Progenitor cell of endocrine pancreas (in vitro differentiated cells): ENCODE measurements around the gene FZR1. TPM values are rescaled to one million over a fixed set of nuclear protein-coding genes. Genes with fewer than 3 reads are reported as not detected.

Experiments used
- DNase-seq: peaks from one replicate; pipeline ENCODE4 v3.0.0; 2021; ENCODE audit warnings: low spot score; ENCODE audit not compliant: unreplicated experiment
- H3K27ac Mint-ChIP-seq: 2 replicates; pipeline ENCODE4 v1.8.0; 2021; ENCODE audit warnings: mild to moderate bottlenecking, moderate library complexity, mixed read lengths
- H3K27me3 Mint-ChIP-seq: 2 replicates; pipeline ENCODE4 v1.8.0; 2021; ENCODE audit warnings: mixed read lengths
- H3K36me3 Mint-ChIP-seq: 2 replicates; pipeline ENCODE4 v1.8.0; 2022; ENCODE audit warnings: mixed read lengths; ENCODE audit not compliant: insufficient read depth
- H3K4me1 Mint-ChIP-seq: 2 replicates; pipeline ENCODE4 v1.8.0; 2021; ENCODE audit warnings: low read depth, mixed read lengths
- H3K4me3 Mint-ChIP-seq: 2 replicates; pipeline ENCODE4 v1.8.0; 2021; ENCODE audit warnings: low read depth, mild to moderate bottlenecking, moderate library complexity, mixed read lengths
- H3K9me3 Mint-ChIP-seq: 2 replicates; pipeline ENCODE4 v1.8.0; 2021; ENCODE audit warnings: low read depth, mixed read lengths
- total RNA-seq: library from RNA; stranded (reverse); gene quantifications from 2 replicates; pipeline ENCODE4 v1.2.1, GENCODE V29; 2021
- TF ChIP-seq, protein P1 (sequence below): fragments of 200-600 bp; sonication (generic); IDR thresholded peaks from one replicate; pipeline ENCODE4 v1.5.0; 2021; ENCODE audit warnings: antibody characterized with exemption, mild to moderate bottlenecking; ENCODE audit not compliant: unreplicated experiment

FZR1 gene
- total RNA-seq, 1 donor from 2014 or later, result 70.5 TPM

DNA sequence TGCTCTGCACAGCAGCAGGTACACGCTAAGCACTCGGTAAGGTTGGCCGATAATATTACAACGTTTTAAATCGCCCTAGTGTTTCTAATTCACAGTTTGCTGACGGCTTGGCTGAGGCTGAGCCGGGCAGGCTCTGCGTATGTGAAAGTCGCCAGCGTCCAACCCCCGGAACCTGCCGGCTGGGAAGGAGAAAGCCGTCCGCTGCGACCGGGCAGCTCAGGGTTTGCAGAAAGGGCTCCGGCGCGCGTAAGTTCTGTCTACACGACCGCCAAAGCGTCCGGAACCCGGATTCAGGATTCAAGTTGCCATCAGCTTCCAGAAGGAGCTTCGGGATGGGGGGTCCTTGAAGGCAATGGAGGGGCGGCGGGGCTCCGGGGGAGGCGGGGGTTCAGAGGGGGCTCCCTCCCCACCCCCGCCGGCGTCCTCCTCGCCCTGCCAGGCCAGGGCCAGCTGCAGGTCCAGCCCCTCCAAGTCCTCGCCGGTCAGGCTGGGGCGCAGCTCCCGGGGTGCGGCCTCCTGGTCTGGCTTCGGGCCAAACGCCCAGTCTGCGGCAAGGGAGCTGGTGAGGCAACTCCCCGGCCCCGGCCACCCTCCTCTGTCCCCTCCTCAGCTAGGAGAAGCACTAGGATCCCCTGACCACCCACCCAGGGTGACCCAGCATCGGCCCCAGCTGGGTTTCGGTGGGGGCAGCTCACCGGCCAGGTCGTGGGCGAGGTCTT is 23.4 kb upstream of the FZR1 start:
- H3K9me3 Mint-ChIP-seq, result no peaks in the 10 kb centered on the region
- no peak overlapping the region for H3K4me3 Mint-ChIP-seq
- no peak for DNase-seq
- peaks cover 2% of the 10 kb centered on the region for H3K36me3 Mint-ChIP-seq
- H3K27ac Mint-ChIP-seq, result no peak overlapping the region
- H3K4me1 Mint-ChIP-seq, result peaks cover 4% of the 10 kb centered on the region
- peaks cover 6% of the 10 kb centered on the region for H3K27me3 Mint-ChIP-seq
- TF ChIP-seq, protein P1, sequence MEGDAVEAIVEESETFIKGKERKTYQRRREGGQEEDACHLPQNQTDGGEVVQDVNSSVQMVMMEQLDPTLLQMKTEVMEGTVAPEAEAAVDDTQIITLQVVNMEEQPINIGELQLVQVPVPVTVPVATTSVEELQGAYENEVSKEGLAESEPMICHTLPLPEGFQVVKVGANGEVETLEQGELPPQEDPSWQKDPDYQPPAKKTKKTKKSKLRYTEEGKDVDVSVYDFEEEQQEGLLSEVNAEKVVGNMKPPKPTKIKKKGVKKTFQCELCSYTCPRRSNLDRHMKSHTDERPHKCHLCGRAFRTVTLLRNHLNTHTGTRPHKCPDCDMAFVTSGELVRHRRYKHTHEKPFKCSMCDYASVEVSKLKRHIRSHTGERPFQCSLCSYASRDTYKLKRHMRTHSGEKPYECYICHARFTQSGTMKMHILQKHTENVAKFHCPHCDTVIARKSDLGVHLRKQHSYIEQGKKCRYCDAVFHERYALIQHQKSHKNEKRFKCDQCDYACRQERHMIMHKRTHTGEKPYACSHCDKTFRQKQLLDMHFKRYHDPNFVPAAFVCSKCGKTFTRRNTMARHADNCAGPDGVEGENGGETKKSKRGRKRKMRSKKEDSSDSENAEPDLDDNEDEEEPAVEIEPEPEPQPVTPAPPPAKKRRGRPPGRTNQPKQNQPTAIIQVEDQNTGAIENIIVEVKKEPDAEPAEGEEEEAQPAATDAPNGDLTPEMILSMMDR, result no peak

DNA sequence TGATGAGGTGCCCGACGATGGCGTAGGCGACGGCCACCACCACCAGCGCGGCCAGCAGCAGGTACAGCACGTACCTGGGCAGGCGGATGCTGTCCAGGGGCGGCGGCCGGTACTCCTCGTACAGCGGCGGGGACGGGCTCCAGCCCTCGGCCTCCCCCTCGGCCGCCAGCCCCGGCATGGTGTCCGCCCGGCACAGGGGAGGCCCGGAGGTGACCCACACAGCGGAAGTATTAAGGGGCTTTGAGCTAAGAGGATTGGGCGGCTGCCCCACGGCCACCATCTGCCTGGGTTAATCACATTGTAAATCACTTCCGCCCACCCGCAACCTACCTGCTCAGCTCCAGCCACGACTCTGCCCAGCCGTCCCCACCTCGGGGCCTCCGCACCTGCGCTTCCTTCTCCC is 22.9 kb upstream of the FZR1 start, which contains the start of gene SMIM44:
SMIM44 (minus strand) TSS at position 216 of the 403 bp plus-strand sequence; CDS start at position 178, 38 bp downstream.
- peaks cover 6% of the 10 kb centered on the region for H3K36me3 Mint-ChIP-seq
- no peaks in the 10 kb centered on the region for H3K9me3 Mint-ChIP-seq
- no peak for DNase-seq
- H3K27me3 Mint-ChIP-seq, result peaks cover 6% of the 10 kb centered on the region
- TF ChIP-seq, protein P1, result no peak
- H3K4me3 Mint-ChIP-seq, result no peak within 1 kb of the TSS
- no peak within 1 kb of the TSS for H3K27ac Mint-ChIP-seq
- peaks cover 4% of the 10 kb centered on the region for H3K4me1 Mint-ChIP-seq

DNA sequence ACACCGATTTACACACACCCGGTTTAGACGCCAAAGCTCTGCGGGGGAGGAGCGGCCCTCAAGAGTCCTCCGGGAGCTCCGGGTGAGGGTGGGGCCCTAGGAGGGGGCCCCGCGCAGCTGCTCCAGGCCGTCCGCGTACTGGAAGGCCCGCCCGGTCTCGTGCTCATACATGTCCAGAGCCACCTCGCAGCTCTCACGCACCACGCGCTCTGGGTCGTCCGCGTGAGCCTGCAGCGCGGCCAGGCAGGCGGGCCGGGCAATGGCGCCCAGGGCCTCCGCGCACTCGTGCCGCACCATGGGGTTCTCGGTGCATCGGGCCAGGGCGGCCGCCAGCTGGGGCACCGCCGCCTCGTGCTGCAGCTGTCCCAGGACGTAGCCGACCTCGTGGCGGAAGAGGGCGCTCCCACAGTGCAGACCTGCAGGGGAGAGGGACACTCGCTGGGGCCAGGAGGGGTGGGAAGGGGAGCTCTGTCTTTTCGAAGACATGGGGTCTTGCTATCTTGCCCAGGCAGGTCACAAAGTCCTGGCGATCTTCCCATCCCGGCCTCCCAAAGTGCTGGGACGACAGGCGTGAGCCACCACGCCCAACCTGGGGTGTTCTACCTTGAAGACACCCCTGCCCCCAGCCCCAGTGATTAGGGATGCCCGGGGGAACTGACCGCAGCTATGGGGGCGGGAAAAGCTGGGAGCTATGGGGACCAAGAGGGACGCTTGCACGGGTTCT is 14.6 kb upstream of the FZR1 start:
- no peak for DNase-seq
- Mint-ChIP-seq H3K27me3 (no peaks in the 10 kb centered on the region), H3K36me3 (peaks cover 13% of the 10 kb centered on the region), H3K9me3 (no peaks in the 10 kb centered on the region), H3K27ac (no peak overlapping the region), H3K4me1 (no peaks in the 10 kb centered on the region), H3K4me3 (no peak overlapping the region)
- TF ChIP-seq, protein P1, result no peak

DNA sequence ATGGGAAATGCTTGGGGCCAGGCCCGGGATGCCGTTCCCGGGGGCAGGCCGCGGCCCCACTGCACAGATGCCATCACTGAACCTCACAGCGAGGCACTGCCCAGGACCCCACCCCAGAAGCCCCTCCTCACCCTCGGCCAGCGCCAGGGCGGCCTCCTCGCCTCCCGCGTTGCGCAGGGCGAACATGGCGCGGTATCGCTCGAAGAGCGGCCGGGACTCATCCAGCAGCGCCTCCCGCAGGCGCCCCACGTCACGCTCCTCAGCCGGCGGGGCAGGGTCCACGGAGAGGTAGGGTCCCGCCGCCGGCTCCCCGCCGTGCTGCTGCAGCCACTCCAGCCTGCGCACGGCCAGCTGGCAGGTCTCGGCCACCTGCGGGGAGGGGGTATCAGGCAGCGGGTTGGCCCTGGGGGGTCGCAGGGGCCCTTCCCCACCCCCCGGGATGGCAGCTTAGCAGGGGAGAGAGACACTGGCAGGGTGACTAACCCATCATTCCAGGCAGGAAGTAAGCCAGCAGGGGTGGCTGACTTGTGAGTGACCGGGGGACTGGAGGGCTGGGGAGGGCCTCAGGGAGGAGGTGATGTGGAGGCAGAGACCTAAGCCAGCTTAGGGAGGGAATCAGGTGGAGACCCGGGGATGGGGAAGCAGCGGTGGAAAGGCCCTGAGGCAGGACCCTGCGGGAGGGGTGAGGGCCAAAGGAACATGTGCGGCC is 13.8 kb upstream of the FZR1 start:
- Mint-ChIP-seq H3K9me3 (no peaks in the 10 kb centered on the region), H3K4me3 (no peak overlapping the region), H3K4me1 (no peaks in the 10 kb centered on the region), H3K36me3 (peaks cover 11% of the 10 kb centered on the region), H3K27ac (no peak overlapping the region), H3K27me3 (no peaks in the 10 kb centered on the region)
- DNase-seq, result no peak
- TF ChIP-seq, protein P1, result no peak

DNA sequence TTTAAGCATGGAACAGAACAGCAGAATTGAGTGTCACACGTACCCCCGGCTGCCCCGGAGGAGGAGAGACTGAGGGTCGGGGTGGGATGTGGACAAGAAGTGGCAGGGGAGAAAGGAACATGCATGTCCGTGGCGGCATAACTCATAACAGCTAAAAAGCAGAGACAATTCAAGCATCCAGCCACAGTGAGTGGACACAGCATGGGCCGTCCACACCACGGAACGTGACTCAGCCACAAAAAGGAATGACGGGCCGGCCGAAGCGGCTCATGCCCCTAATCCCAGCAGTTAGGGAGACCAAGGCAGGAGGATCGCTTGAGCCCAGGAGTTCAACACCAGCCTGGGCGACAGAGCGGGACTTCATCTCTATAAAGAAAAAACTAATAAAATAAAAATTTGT is 13.2 kb upstream of the FZR1 start:
- Mint-ChIP-seq H3K4me1 (no peaks in the 10 kb centered on the region), H3K27me3 (no peaks in the 10 kb centered on the region), H3K9me3 (no peaks in the 10 kb centered on the region), H3K27ac (no peak overlapping the region), H3K4me3 (no peak overlapping the region), H3K36me3 (peaks cover 11% of the 10 kb centered on the region)
- no peak for DNase-seq
- TF ChIP-seq, protein P1, result no peak
